DOHH2 (cell line): Measurements from ENCODE around the gene MRTO4.

Source experiments
- CTCF ChIP-seq: fragments of 200-600 bp; sonication (generic); IDR thresholded peaks from one replicate; pipeline ENCODE4 v1.5.1; 2014; ENCODE audit warnings: antibody characterized with exemption, mild to moderate bottlenecking, low read depth, low read length; ENCODE audit not compliant: poor library complexity, severe bottlenecking
- EZH2phosphoT487 ChIP-seq: fragments of 200-600 bp; sonication (generic); IDR thresholded peaks from 2 replicates; pipeline ENCODE4 v1.6.1; 2017; ENCODE audit warnings: borderline replicate concordance, mild to moderate bottlenecking, antibody characterized with exemption, low read length, moderate library complexity, mixed read lengths

GRCh38 chr1:19220991-19221390, 30.6 kb upstream of the MRTO4 start:
- TF ChIP-seq EZH2phosphoT487 = no peak
- TF ChIP-seq CTCF = no peak
